ENCODE results near the gene TPM4. TPM values are rescaled to one million over a fixed set of nuclear protein-coding genes. Genes with fewer than 3 reads are reported as not detected.

The TPM4 gene
- total RNA-seq, 1 donor from 2014 or later, result 582 TPM

DNA sequence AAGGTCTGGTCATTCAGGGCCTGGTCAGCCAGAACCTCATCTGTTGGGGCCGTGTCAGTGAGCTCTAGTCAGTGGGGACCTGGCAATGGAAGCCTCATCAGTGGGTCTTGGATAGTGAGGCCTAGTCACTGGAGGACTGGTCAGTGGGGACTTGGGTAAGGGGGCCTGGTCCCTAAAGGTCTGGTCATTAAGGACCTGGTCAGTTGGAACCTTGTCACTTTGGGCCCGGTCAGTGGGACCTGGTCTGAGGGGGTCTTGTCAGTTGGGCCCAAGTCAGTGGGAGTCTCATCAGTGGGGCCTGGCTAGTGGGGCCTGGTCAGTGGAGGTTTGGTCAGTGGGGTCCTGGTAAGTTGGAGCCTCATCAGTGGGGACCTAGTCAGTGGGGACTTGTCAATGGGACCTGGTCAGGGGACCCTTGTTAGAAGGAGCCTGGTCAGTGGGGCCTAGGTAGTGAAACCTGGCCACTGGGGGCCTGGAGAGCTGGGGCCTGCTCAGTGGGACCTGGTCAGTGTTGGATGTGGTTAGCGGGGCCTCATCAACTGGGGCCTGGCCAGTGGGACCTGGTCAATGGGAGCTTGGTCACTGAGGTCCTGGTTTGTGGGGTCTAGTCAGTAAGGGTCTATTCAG is 43.7 kb upstream of the TPM4 start:
- Mint-ChIP-seq H3K27me3 (ENCODE audit: low read depth) (no peaks in the 10 kb centered on the region), H3K4me1 (no peaks in the 10 kb centered on the region), H3K9me3 (peaks cover 18% of the 10 kb centered on the region), H3K4me3 (no peak overlapping the region), H3K36me3 (no peaks in the 10 kb centered on the region), H3K27ac (no peak overlapping the region)
- no peak for DNase-seq (ENCODE audit: low spot score in 2 of 2, unreplicated experiment in 2 of 2)
- TF ChIP-seq, protein P1, sequence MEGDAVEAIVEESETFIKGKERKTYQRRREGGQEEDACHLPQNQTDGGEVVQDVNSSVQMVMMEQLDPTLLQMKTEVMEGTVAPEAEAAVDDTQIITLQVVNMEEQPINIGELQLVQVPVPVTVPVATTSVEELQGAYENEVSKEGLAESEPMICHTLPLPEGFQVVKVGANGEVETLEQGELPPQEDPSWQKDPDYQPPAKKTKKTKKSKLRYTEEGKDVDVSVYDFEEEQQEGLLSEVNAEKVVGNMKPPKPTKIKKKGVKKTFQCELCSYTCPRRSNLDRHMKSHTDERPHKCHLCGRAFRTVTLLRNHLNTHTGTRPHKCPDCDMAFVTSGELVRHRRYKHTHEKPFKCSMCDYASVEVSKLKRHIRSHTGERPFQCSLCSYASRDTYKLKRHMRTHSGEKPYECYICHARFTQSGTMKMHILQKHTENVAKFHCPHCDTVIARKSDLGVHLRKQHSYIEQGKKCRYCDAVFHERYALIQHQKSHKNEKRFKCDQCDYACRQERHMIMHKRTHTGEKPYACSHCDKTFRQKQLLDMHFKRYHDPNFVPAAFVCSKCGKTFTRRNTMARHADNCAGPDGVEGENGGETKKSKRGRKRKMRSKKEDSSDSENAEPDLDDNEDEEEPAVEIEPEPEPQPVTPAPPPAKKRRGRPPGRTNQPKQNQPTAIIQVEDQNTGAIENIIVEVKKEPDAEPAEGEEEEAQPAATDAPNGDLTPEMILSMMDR (IDR thresholded peaks at IDR 0.05; ENCODE audit: unreplicated experiment), result no peak

DNA sequence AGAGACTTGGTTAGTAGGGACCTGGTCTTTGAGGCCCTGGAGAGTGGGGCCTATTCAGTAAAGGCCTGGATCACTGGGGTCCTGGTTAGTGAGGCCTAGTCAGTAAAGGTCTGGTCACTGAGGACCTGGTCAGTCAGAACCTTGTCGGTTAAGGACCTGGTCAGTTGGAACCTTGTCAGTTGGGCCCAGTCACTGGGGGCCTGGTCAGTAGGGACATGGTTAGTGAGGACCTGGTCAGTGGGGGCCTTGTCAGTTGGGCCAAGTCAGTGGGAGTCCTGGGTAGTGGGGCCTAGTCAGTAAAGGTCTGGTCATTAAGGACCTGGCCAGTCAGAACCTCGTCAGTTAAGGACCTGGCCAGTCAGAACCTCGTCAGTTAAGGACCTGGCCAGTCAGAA is 43.2 kb upstream of the TPM4 start:
- H3K27me3 Mint-ChIP-seq (ENCODE audit: low read depth), result no peaks in the 10 kb centered on the region
- no peaks in the 10 kb centered on the region for H3K36me3 Mint-ChIP-seq
- TF ChIP-seq, protein P1 (IDR thresholded peaks at IDR 0.05; ENCODE audit: unreplicated experiment), result no peak
- no peak for DNase-seq (ENCODE audit: low spot score in 2 of 2, unreplicated experiment in 2 of 2)
- H3K9me3 Mint-ChIP-seq, result peaks cover 18% of the 10 kb centered on the region
- no peak overlapping the region for H3K27ac Mint-ChIP-seq
- no peaks in the 10 kb centered on the region for H3K4me1 Mint-ChIP-seq
- no peak overlapping the region for H3K4me3 Mint-ChIP-seq

DNA sequence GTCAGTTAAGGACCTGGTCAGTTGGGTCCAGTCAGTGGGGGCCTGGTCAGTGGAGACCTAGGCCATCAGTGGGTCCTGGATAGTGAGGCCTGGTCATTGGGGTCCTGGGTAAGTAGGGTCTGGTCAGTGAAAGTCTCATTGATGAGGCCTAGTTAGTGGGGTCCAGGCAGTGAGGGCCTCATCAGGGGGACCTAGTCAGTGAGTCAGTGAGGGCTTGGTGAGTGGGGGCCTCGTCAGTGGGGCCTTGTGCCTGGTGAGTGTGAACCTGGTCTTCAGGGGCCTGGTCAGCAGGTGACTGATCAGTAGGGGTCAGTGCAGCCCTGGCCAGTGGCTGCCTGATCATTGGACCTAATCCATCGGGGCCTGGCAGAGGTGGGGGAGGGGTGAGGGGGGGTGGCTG is 42.6 kb upstream of the TPM4 start:
- H3K27me3 Mint-ChIP-seq (ENCODE audit: low read depth), result no peaks in the 10 kb centered on the region
- TF ChIP-seq, protein P1 (IDR thresholded peaks at IDR 0.05; ENCODE audit: unreplicated experiment), result no peak
- H3K4me3 Mint-ChIP-seq, result no peak overlapping the region
- no peaks in the 10 kb centered on the region for H3K4me1 Mint-ChIP-seq
- no peak overlapping the region for H3K27ac Mint-ChIP-seq
- DNase-seq (ENCODE audit: low spot score in 2 of 2, unreplicated experiment in 2 of 2), result no peak
- H3K9me3 Mint-ChIP-seq, result peaks cover 18% of the 10 kb centered on the region
- no peaks in the 10 kb centered on the region for H3K36me3 Mint-ChIP-seq

DNA sequence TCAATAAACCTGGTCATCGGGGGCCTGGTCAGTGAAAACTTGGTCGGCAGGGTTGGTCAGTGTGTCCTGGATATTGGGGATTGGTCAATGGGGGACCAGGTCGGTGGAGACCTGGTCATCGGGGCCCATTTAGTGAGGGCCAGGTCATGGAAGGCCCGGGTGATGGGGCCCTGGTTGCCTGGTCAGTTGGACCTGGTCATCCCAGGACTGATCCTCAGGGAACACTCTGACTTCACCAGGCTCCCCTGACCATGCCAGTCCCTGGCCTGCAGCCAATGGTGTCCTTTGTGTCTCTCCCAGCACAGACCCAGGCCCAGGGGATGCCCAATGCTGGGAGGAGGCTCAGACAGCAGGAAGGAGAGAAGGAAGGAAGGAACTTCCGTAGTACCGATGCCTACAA is 42.1 kb upstream of the TPM4 start:
- no peak for DNase-seq (ENCODE audit: low spot score in 2 of 2, unreplicated experiment in 2 of 2)
- no peaks in the 10 kb centered on the region for H3K4me1 Mint-ChIP-seq
- TF ChIP-seq, protein P1 (IDR thresholded peaks at IDR 0.05; ENCODE audit: unreplicated experiment), result no peak
- no peaks in the 10 kb centered on the region for H3K36me3 Mint-ChIP-seq
- H3K27ac Mint-ChIP-seq, result no peak overlapping the region
- H3K4me3 Mint-ChIP-seq, result no peak overlapping the region
- H3K27me3 Mint-ChIP-seq (ENCODE audit: low read depth), result no peaks in the 10 kb centered on the region
- H3K9me3 Mint-ChIP-seq, result peaks cover 18% of the 10 kb centered on the region

DNA sequence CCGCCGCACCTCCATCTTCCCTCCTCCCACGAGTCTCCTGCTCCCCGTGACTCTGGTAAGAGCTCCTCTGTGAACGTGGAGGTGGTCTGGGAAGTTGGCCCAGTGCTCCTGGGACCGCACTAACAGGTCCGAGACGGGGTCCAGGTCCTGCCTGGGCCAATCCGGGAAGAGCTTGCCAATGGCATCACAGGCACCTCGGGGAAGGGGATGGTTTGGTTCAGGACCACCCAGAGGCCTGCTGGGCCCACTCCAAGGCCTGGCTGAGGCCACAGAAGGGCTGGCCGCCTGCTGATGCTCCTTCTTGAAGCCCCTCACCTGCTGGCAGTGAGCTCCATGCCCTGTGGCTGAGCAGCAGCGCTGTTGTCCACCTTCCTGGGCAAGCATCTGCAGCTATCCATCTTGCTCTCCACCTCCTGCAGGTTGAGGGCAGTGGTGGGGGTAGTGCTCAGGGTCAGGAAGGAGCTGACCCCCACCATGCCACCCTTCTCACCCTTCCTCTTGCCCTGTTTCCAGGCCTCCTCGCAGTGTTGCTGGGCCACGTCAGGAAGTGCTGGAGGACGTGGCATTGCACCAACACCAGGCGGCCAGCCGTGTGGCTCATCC is 41.2 kb upstream of the TPM4 start:
- H3K9me3 Mint-ChIP-seq, result peaks cover 14% of the 10 kb centered on the region
- DNase-seq (ENCODE audit: low spot score in 2 of 2, unreplicated experiment in 2 of 2), result no peak
- no peaks in the 10 kb centered on the region for H3K4me1 Mint-ChIP-seq
- no peak overlapping the region for H3K27ac Mint-ChIP-seq
- no peaks in the 10 kb centered on the region for H3K36me3 Mint-ChIP-seq
- H3K27me3 Mint-ChIP-seq (ENCODE audit: low read depth), result no peaks in the 10 kb centered on the region
- H3K4me3 Mint-ChIP-seq, result no peak overlapping the region
- TF ChIP-seq, protein P1 (IDR thresholded peaks at IDR 0.05; ENCODE audit: unreplicated experiment), result no peak
